Panc1 (cell line): ENCODE data around the gene RAB11FIP5. TPM values are rescaled to one million over a fixed set of nuclear protein-coding genes. Genes with fewer than 3 reads are reported as not detected.

Source experiments
- ATAC-seq: fragments of 200-7000 bp; cut with Tn5 transposase; 2 replicates; pipeline ENCODE4 v1.9.1; 2020; ENCODE audit warnings: mild to moderate bottlenecking, moderate library complexity
- BruUV-seq: library from RNA; stranded (reverse); fragments of 400-500 nt; replicated peaks from 2 replicates; lab custom pipeline; 2021; lab: Mats Ljungman, UMichigan
- CTCF ChIA-PET: fragments of 300-600 bp; sonication (Branson Sonifier 250); formaldehyde crosslinking; loops from one replicate; lab custom pipeline; 2022; ENCODE audit warnings: antibody characterized with exemption; lab: Charles Lee
- POLR2A ChIA-PET: fragments of 300-600 bp; sonication (Branson Sonifier 250); formaldehyde crosslinking; loops from one replicate; lab custom pipeline; 2022; ENCODE audit warnings: antibody characterized with exemption; lab: Charles Lee
- DNase-seq: peaks from one replicate; pipeline ENCODE4 v3.0.0-alpha.2; 2010; ENCODE audit warnings: low read depth, low spot score
- H3K27ac ChIP-seq: 2 replicates; pipeline ENCODE4 v1.5.1; 2011; ENCODE audit warnings: mild to moderate bottlenecking, low read length, inconsistent platforms
- H3K27me3 ChIP-seq: fragments of 200-500 bp; sonication (Bioruptor generic); 2 replicates; pipeline ENCODE4 v1.6.0; 2014; ENCODE audit warnings: low read length, inconsistent platforms; ENCODE audit not compliant: control insufficient read depth, insufficient read depth
- H3K36me3 ChIP-seq: fragments of 200-500 bp; sonication (Bioruptor generic); 2 replicates; pipeline ENCODE4 v1.5.1; 2014; ENCODE audit warnings: inconsistent platforms, mild to moderate bottlenecking, low read length, moderate library complexity; ENCODE audit not compliant: control insufficient read depth, insufficient read depth
- H3K4me1 ChIP-seq: 2 replicates; pipeline ENCODE4 v1.5.1; 2011; ENCODE audit warnings: inconsistent platforms, mild to moderate bottlenecking, low read length, moderate library complexity; ENCODE audit not compliant: control insufficient read depth, insufficient read depth
- H3K4me3 ChIP-seq, 2 experiments: 2 replicates each; pipeline ENCODE4 v1.5.1; 2011 to 2012; ENCODE audit warnings: low read depth in 2 of 2, low read length in 2 of 2, mild to moderate bottlenecking in 2 of 2, inconsistent platforms in 1 of 2, moderate library complexity in 1 of 2
- H3K9me3 ChIP-seq: fragments of 200-500 bp; sonication (Bioruptor generic); 2 replicates; pipeline ENCODE4 v1.5.1; 2014; ENCODE audit warnings: low read depth, mild to moderate bottlenecking, inconsistent platforms, low read length, moderate library complexity; ENCODE audit not compliant: control insufficient read depth, insufficient read depth
- CTCF ChIP-seq: fragments of 450-650 bp; IDR thresholded peaks from 2 replicates; pipeline ENCODE4 v1.5.1; 2017; ENCODE audit warnings: mild to moderate bottlenecking
- POLR2AphosphoS5 ChIP-seq: IDR thresholded peaks from 2 replicates; pipeline ENCODE4 v1.6.1; 2012; ENCODE audit warnings: mild to moderate bottlenecking, low read depth, low read length, moderate library complexity
- REST ChIP-seq, 2 experiments: IDR thresholded peaks; 2 replicates each; pipeline ENCODE4 v1.6.1; 2011 to 2012; ENCODE audit warnings: low read depth in 2 of 2, control low read depth in 1 of 2, low read length in 1 of 2, mild to moderate bottlenecking in 1 of 2, moderate library complexity in 1 of 2; ENCODE audit not compliant: insufficient read depth in 1 of 2
- SIN3A ChIP-seq: IDR thresholded peaks from 2 replicates; pipeline ENCODE4 v1.6.1; 2012; ENCODE audit warnings: low read depth, mild to moderate bottlenecking, low read length, moderate library complexity, borderline replicate concordance; ENCODE audit not compliant: insufficient read depth
- TCF7L2 ChIP-seq: IDR thresholded peaks from 2 replicates; pipeline ENCODE4 v1.6.1; 2011; ENCODE audit warnings: mild to moderate bottlenecking, low read depth, low read length, inconsistent platforms
- in situ Hi-C: cut with HindIII; loops from 2 replicates; pipeline ENCODE4 v1.10.0; 2016; ENCODE audit warnings: low sequenced_read_pairs, low pct_unique_long_range_greater_than_20kb
- intact Hi-C: fragments of 100-400 bp; cut with micrococcal nuclease; formaldehyde crosslinking; loops from one replicate; pipeline ENCODE4 v1.10.0; 2022; ENCODE audit not compliant: unreplicated experiment
- total RNA-seq: library from RNA; stranded (reverse); gene quantifications from one replicate; pipeline ENCODE4 v1.2.1, GENCODE V29; 2021; ENCODE audit not compliant: unreplicated experiment

Gene RAB11FIP5
- total RNA-seq, 1 experiment from 2014 or later: 27.3 TPM

- CTCF ChIA-PET: no interaction called here
- no TSS peak for BruUV-seq
Measured at GRCh38 chr2:73092146-73092783, 20.5 kb downstream of the RAB11FIP5 start.

GRCh38 chr2:73091696-73092095, 21.1 kb downstream of the RAB11FIP5 start:
- ATAC-seq (no peak), DNase-seq (no peak)
- BruUV-seq: no TSS peak
- no peak overlapping the region for H3K27ac ChIP-seq
- ChIA-PET POLR2A (no interaction called here), CTCF (no interaction called here)
- no peaks in the 10 kb centered on the region for H3K36me3 ChIP-seq
- intact Hi-C loops (no loop called here), in situ Hi-C loops (no loop called here)
- no peaks in the 10 kb centered on the region for H3K4me1 ChIP-seq
- no peak for TF ChIP-seq REST (IDR thresholded peaks at IDR 0.05; ENCODE audit: insufficient read depth in 1 of 2, low read depth in 2 of 2, low read length in 1 of 2)
- no peak for TF ChIP-seq TCF7L2
- no peak for TF ChIP-seq POLR2AphosphoS5
- no peak for TF ChIP-seq CTCF
- no peak for TF ChIP-seq SIN3A
- H3K9me3 ChIP-seq: no peaks in the 10 kb centered on the region
- no peaks in the 10 kb centered on the region for H3K27me3 ChIP-seq
- no peak overlapping the region for H3K4me3 ChIP-seq

More at GRCh38 chr2:73092146-73092783, 20.5 kb downstream of the RAB11FIP5 start:
- ATAC-seq (no peak), DNase-seq (no peak)
- Histone ChIP-seq H3K9me3 (no peaks in the 10 kb centered on the region), H3K27me3 (no peaks in the 10 kb centered on the region), H3K4me1 (no peaks in the 10 kb centered on the region), H3K27ac (no peak overlapping the region), H3K36me3 (no peaks in the 10 kb centered on the region), H3K4me3 (no peak overlapping the region)
- in situ Hi-C loops (no loop called here), intact Hi-C loops (no loop called here)
- TF ChIP-seq POLR2AphosphoS5 (no peak), CTCF (no peak), SIN3A (no peak)
- POLR2A ChIA-PET: no interaction called here
